H1 (cell line): ENCODE results near the gene RNF215. TPM values are rescaled to one million over a fixed set of nuclear protein-coding genes. Genes with fewer than 3 reads are reported as not detected.

ENCODE experiments used
- CTCF ChIA-PET: fragments of 300-600 bp; sonication (Branson Sonifier 250); formaldehyde crosslinking; loops from one replicate; lab custom pipeline; 2021; ENCODE audit not compliant: partially characterized antibody; lab: Charles Lee
- POLR2A ChIA-PET: fragments of 300-600 bp; sonication (Branson Sonifier 250); formaldehyde crosslinking; loops from one replicate; lab custom pipeline; 2021; ENCODE audit warnings: inconsistent platforms; ENCODE audit not compliant: partially characterized antibody; lab: Charles Lee
- DNase-seq, 2 experiments: peaks; one replicate each; pipeline versions ENCODE4 v3.0.0 to v3.0.0-alpha.2; 2010 to 2022; ENCODE audit warnings: low spot score in 2 of 2, low read depth in 1 of 2, mixed read lengths in 1 of 2
- FAIRE-seq: peaks from 2 replicates; lab custom pipeline; 2011; peaks lifted over from hg19 to GRCh38; lab: Jason Lieb, UNC
- H2AFZ ChIP-seq: 2 replicates; pipeline ENCODE4 v1.8.1; 2012; ENCODE audit warnings: low read length, inconsistent platforms
- H2AK5ac ChIP-seq: 2 replicates; pipeline ENCODE4 v1.6.1; 2013; ENCODE audit warnings: low read depth, low read length
- H2BK120ac ChIP-seq: replicated peaks from 2 replicates; pipeline ENCODE3; 2013; ENCODE audit warnings: low read depth, low read length, inconsistent platforms
- H2BK12ac ChIP-seq: 2 replicates; pipeline ENCODE4 v1.6.1; 2013; ENCODE audit warnings: low read depth, low read length
- H2BK15ac ChIP-seq: 2 replicates; pipeline ENCODE4 v1.6.1; 2013; ENCODE audit warnings: low read length
- H2BK20ac ChIP-seq: 2 replicates; pipeline ENCODE4 v1.6.1; 2013; ENCODE audit warnings: low read length
- H2BK5ac ChIP-seq: 2 replicates; pipeline ENCODE4 v1.6.1; 2013; ENCODE audit warnings: low read depth, low read length
- H3K14ac ChIP-seq: 2 replicates; pipeline ENCODE4 v1.6.1; 2013; ENCODE audit warnings: inconsistent platforms; ENCODE audit not compliant: insufficient read length
- H3K18ac ChIP-seq: 2 replicates; pipeline ENCODE4 v1.6.1; 2013; ENCODE audit warnings: low read length; ENCODE audit errors: extremely low read depth
- H3K23ac ChIP-seq: 2 replicates; pipeline ENCODE4 v1.6.1; 2013; ENCODE audit warnings: inconsistent platforms; ENCODE audit not compliant: insufficient read length
- H3K23me2 ChIP-seq: 2 replicates; pipeline ENCODE4 v1.6.1; 2013; ENCODE audit warnings: low read depth, low read length
- H3K27ac ChIP-seq: 2 replicates; pipeline ENCODE4 v1.6.1; 2011; ENCODE audit warnings: low read depth, low read length, inconsistent platforms
- H3K27me3 ChIP-seq, 4 experiments: replicated peaks in 1 of 4; 1 replicate in 1 of 4; 2 replicates in 3 of 4; pipeline versions ENCODE4 v1.6.1 to v1.8.1; 2011 to 2013; ENCODE audit warnings: low read length in 3 of 4, mild to moderate bottlenecking in 3 of 4, inconsistent platforms in 2 of 4, mixed read lengths in 2 of 4, moderate library complexity in 1 of 4; ENCODE audit not compliant: control insufficient read depth in 3 of 4, insufficient read depth in 3 of 4; ENCODE audit errors: extremely low read depth in 1 of 4
- H3K36me3 ChIP-seq, 4 experiments: 2 replicates each; pipeline versions ENCODE4 v1.6.1 to v1.8.1; 2011 to 2013; ENCODE audit warnings: mild to moderate bottlenecking in 4 of 4, low read length in 3 of 4, moderate library complexity in 2 of 4, control low read depth in 1 of 4, inconsistent platforms in 1 of 4; ENCODE audit not compliant: insufficient read depth in 4 of 4, control insufficient read depth in 2 of 4
- H3K4ac ChIP-seq: replicated peaks from 2 replicates; pipeline ENCODE3; 2013; ENCODE audit warnings: low read length, low read depth, mixed read lengths, inconsistent platforms; ENCODE audit not compliant: insufficient read length
- H3K4me1 ChIP-seq, 4 experiments: replicated peaks in 1 of 4; 1 replicate in 1 of 4; 2 replicates in 3 of 4; pipeline versions ENCODE4 v1.6.1 to v1.8.1; 2011 to 2013; ENCODE audit warnings: low read length in 3 of 4, inconsistent platforms in 2 of 4, mixed read lengths in 1 of 4; ENCODE audit not compliant: insufficient read depth in 4 of 4, control insufficient read depth in 3 of 4
- H3K4me2 ChIP-seq, 2 experiments: 2 replicates each; pipeline versions ENCODE4 v1.6.1 to v1.8.1; 2011 to 2013; ENCODE audit warnings: low read depth in 2 of 2, low read length in 2 of 2, control low read depth in 1 of 2, inconsistent platforms in 1 of 2, mild to moderate bottlenecking in 1 of 2; ENCODE audit not compliant: insufficient read depth in 1 of 2
- H3K4me3 ChIP-seq, 4 experiments: fragments of 200-600, 300-600 bp in 1 of 4; sonication (generic), shearing (Covaris generic), sonication (Bioruptor Twin) in 1 of 4; 2 replicates each; pipeline versions ENCODE4 v1.5.1 to v1.8.1; 2011 to 2016; ENCODE audit warnings: low read length in 4 of 4, low read depth in 3 of 4, control low read depth in 2 of 4, inconsistent platforms in 2 of 4, mild to moderate bottlenecking in 2 of 4, mixed read lengths in 1 of 4, moderate library complexity in 1 of 4; ENCODE audit not compliant: insufficient read depth in 2 of 4; ENCODE audit errors: extremely low read depth in 1 of 4
- H3K56ac ChIP-seq: replicated peaks from 2 replicates; pipeline ENCODE3; 2013; ENCODE audit warnings: low read depth, mild to moderate bottlenecking, mixed read lengths, low read length, inconsistent platforms; ENCODE audit not compliant: insufficient read length
- H3K79me1 ChIP-seq: 2 replicates; pipeline ENCODE4 v1.6.1; 2013; ENCODE audit warnings: low read depth, low read length, control low read depth
- H3K79me2 ChIP-seq, 2 experiments: 2 replicates each; pipeline versions ENCODE4 v1.6.1 to v1.8.1; 2012 to 2013; ENCODE audit warnings: low read length in 2 of 2, mild to moderate bottlenecking in 2 of 2, inconsistent platforms in 1 of 2; ENCODE audit not compliant: insufficient read depth in 2 of 2, control insufficient read depth in 1 of 2
- H3K9ac ChIP-seq, 4 experiments: replicated peaks in 1 of 4; 1 replicate in 1 of 4; 2 replicates in 3 of 4; pipeline versions ENCODE4 v1.6.1 to v1.8.1; 2011 to 2013; ENCODE audit warnings: low read depth in 3 of 4, low read length in 3 of 4, control low read depth in 2 of 4, mild to moderate bottlenecking in 2 of 4, moderate library complexity in 2 of 4, inconsistent platforms in 1 of 4; ENCODE audit errors: extremely low read depth in 1 of 4
- H3K9me3 ChIP-seq, 2 experiments: 2 replicates each; pipeline versions ENCODE4 v1.6.1 to v1.8.1; 2012 to 2013; ENCODE audit warnings: mild to moderate bottlenecking in 2 of 2, moderate library complexity in 2 of 2, control low read depth in 1 of 2, inconsistent platforms in 1 of 2, low read depth in 1 of 2, low read length in 1 of 2, mixed read lengths in 1 of 2; ENCODE audit not compliant: insufficient read depth in 2 of 2
- H4K20me1 ChIP-seq, 2 experiments: replicated peaks in 1 of 2; 2 replicates each; pipeline versions ENCODE3 to v1.8.1; 2011 to 2013; ENCODE audit warnings: inconsistent platforms in 2 of 2, low read length in 2 of 2, mild to moderate bottlenecking in 1 of 2; ENCODE audit not compliant: insufficient read depth in 2 of 2, control insufficient read depth in 1 of 2
- H4K5ac ChIP-seq: 2 replicates; pipeline ENCODE4 v1.6.1; 2013; ENCODE audit warnings: low read length, low read depth, mixed read lengths, inconsistent platforms; ENCODE audit not compliant: insufficient read length
- H4K8ac ChIP-seq: 2 replicates; pipeline ENCODE4 v1.8.0; 2013; ENCODE audit warnings: mild to moderate bottlenecking, moderate library complexity, low read length, inconsistent platforms; ENCODE audit not compliant: insufficient read depth; ENCODE audit errors: extremely low read depth
- H4K91ac ChIP-seq: replicated peaks from 2 replicates; pipeline ENCODE3; 2013; ENCODE audit warnings: low read length, mixed read lengths, inconsistent platforms; ENCODE audit not compliant: insufficient read length
- BRCA1 ChIP-seq: IDR thresholded peaks from 2 replicates; pipeline ENCODE4 v1.6.1; 2012; ENCODE audit warnings: low read depth, low read length, improper control_type of control experiment
- CEBPB ChIP-seq: IDR thresholded peaks from 2 replicates; pipeline ENCODE4 v1.6.1; 2012; ENCODE audit warnings: low read depth, low read length
- FOSL1 ChIP-seq: IDR thresholded peaks from 2 replicates; pipeline ENCODE4 v1.6.1; 2011; ENCODE audit warnings: mild to moderate bottlenecking, low read depth, low read length, moderate library complexity; ENCODE audit not compliant: insufficient read depth
- RBBP5 ChIP-seq: IDR thresholded peaks from 2 replicates; pipeline ENCODE4 v1.7.1; 2012; ENCODE audit warnings: low read depth, mild to moderate bottlenecking, inconsistent platforms, low read length, moderate library complexity, borderline replicate concordance
- WGBS, 2 experiments: shearing (Covaris generic) in 1 of 2; methylation state at CpG; one replicate each; pipeline versions ENCODE4 v1.1.6 to v1.1.7; 2013 to 2015; ENCODE audit warnings: low lambda C conversion rate in 2 of 2, mixed read lengths in 2 of 2, inconsistent platforms in 1 of 2, low coverage in 1 of 2, missing lambda C conversion rate in 1 of 2; ENCODE audit not compliant: insufficient replicate concordance in 2 of 2, insufficient coverage in 1 of 2, insufficient read length in 1 of 2; ENCODE audit errors: extremely low coverage in 1 of 2, missing lambda C conversion rate in 1 of 2; 5-methylcytosine and 5-hydroxymethylcytosine counted together
- polyA plus RNA-seq, 7 experiments: library from polyadenylated mRNA; depleted of rRNA in 3 of 7; stranded (reverse) in 5 of 7; unstranded in 2 of 7; fragments of >200 nt in 5 of 7; fragments of 200-250 nt in 2 of 7; gene quantifications; 1 replicate in 5 of 7; 2 replicates in 1 of 7; 4 replicates in 1 of 7; pipeline versions ENCODE4 v1.2.1 to v1.2.3, GENCODE V29; 2011 to 2013; ENCODE audit warnings: missing spikeins in 2 of 7, mixed read lengths in 2 of 7
- total RNA-seq: library from RNA; stranded (reverse); fragmentation: NEBNext Ultra II Directional; extraction: Animal tissue kit (Norgen Biotek cat#: 25700); gene quantifications from 2 replicates; pipeline ENCODE4 v1.2.1, GENCODE V29; 2021

The RNF215 gene
- total and polyA plus RNA-seq, 2 of the 8 experiments (the other 6 are each of a cell fraction or from before 2014, with no cell fraction given), result 13.1 to 19.0 TPM

- Histone ChIP-seq H3K36me3 (peaks cover 0 to 3% (median 1%) of the 10 kb centered on the region in 4 experiments; a peak in 3 of 8 replicates), H3K18ac (no peak overlapping the region), H4K91ac (no peak overlapping the region), H3K4me1 (peaks cover 0 to 10% (median 7%) of the 10 kb centered on the region in 4 experiments; a peak in 5 of 7 replicates), H3K9me3 (no peaks in the 10 kb centered on the region), H2AK5ac (no peak overlapping the region), H3K4ac (no peak overlapping the region), H3K56ac (no peak overlapping the region), H3K14ac (no peak overlapping the region), H2BK120ac (no peak overlapping the region), H3K4me2 (no peak overlapping the region), H3K79me2 (no peaks in the 10 kb centered on the region), H4K20me1 (peaks cover 0 to 2% of the 10 kb centered on the region in 2 experiments), H3K79me1 (no peaks in the 10 kb centered on the region), H4K5ac (no peak overlapping the region), H2BK12ac (no peak overlapping the region), H3K27me3 (no peaks in the 10 kb centered on the region), H2AFZ (no peak overlapping the region), H2BK5ac (no peak overlapping the region; the same call in 1 of the 2 replicates), H2BK15ac (no peak overlapping the region), H3K23ac (no peak overlapping the region), H3K4me3 (no peak overlapping the region), H3K27ac (no peak overlapping the region), H3K23me2 (no peaks in the 10 kb centered on the region), H4K8ac (no peak overlapping the region), H2BK20ac (no peak overlapping the region), H3K9ac (no peak overlapping the region)
- TF ChIP-seq FOSL1, result no peak
- TF ChIP-seq RBBP5, result no peak
- no peak for TF ChIP-seq BRCA1
- no peak for TF ChIP-seq CEBPB
- 89% methylated on average over 18 of the region's 18 CpGs; no CpG with 5 or more reads in 1 of the 2 experiments for WGBS, 2 experiments
- DNase-seq, result no peak
- ChIA-PET CTCF (interaction anchor here (0.8 kb wide), 1 partner anchor 17 kb away, joined by 3 read pairs; no protein-coding TSS in a partner anchor), POLR2A (interaction anchor here (1.4 to 11.8 kb wide), 3 partner anchors 8 to 18 kb away, joined by 3 to 129 read pairs (median 4); partner anchors contain the start of genes CCDC157 and SF3A1)
- no peak for FAIRE-seq
These were observed 21.3 kb downstream of the RNF215 start for GRCh38 chr22:30365891-30366290.
